H1 (cell line): ENCODE data around the gene LDLRAD4. TPM values are rescaled to one million over a fixed set of nuclear protein-coding genes. Genes with fewer than 3 reads are reported as not detected.

Experiments used
- CTCF ChIA-PET: fragments of 300-600 bp; sonication (Branson Sonifier 250); formaldehyde crosslinking; loops from one replicate; lab custom pipeline; 2021; ENCODE audit not compliant: partially characterized antibody; lab: Charles Lee
- POLR2A ChIA-PET: fragments of 300-600 bp; sonication (Branson Sonifier 250); formaldehyde crosslinking; loops from one replicate; lab custom pipeline; 2021; ENCODE audit warnings: inconsistent platforms; ENCODE audit not compliant: partially characterized antibody; lab: Charles Lee
- DNase-seq, 2 experiments: peaks; one replicate each; pipeline versions ENCODE4 v3.0.0 to v3.0.0-alpha.2; 2010 to 2022; ENCODE audit warnings: low spot score in 2 of 2, low read depth in 1 of 2, mixed read lengths in 1 of 2
- FAIRE-seq: peaks from 2 replicates; lab custom pipeline; 2011; peaks lifted over from hg19 to GRCh38; lab: Jason Lieb, UNC
- H2AFZ ChIP-seq: 2 replicates; pipeline ENCODE4 v1.8.1; 2012; ENCODE audit warnings: low read length, inconsistent platforms
- H2AK5ac ChIP-seq: 2 replicates; pipeline ENCODE4 v1.6.1; 2013; ENCODE audit warnings: low read depth, low read length
- H2BK120ac ChIP-seq: replicated peaks from 2 replicates; pipeline ENCODE3; 2013; ENCODE audit warnings: low read depth, low read length, inconsistent platforms
- H2BK12ac ChIP-seq: 2 replicates; pipeline ENCODE4 v1.6.1; 2013; ENCODE audit warnings: low read depth, low read length
- H2BK15ac ChIP-seq: 2 replicates; pipeline ENCODE4 v1.6.1; 2013; ENCODE audit warnings: low read length
- H2BK20ac ChIP-seq: 2 replicates; pipeline ENCODE4 v1.6.1; 2013; ENCODE audit warnings: low read length
- H2BK5ac ChIP-seq: 2 replicates; pipeline ENCODE4 v1.6.1; 2013; ENCODE audit warnings: low read depth, low read length
- H3K14ac ChIP-seq: 2 replicates; pipeline ENCODE4 v1.6.1; 2013; ENCODE audit warnings: inconsistent platforms; ENCODE audit not compliant: insufficient read length
- H3K18ac ChIP-seq: 2 replicates; pipeline ENCODE4 v1.6.1; 2013; ENCODE audit warnings: low read length; ENCODE audit errors: extremely low read depth
- H3K23ac ChIP-seq: 2 replicates; pipeline ENCODE4 v1.6.1; 2013; ENCODE audit warnings: inconsistent platforms; ENCODE audit not compliant: insufficient read length
- H3K23me2 ChIP-seq: 2 replicates; pipeline ENCODE4 v1.6.1; 2013; ENCODE audit warnings: low read depth, low read length
- H3K27ac ChIP-seq: 2 replicates; pipeline ENCODE4 v1.6.1; 2011; ENCODE audit warnings: low read depth, low read length, inconsistent platforms
- H3K27me3 ChIP-seq, 4 experiments: replicated peaks in 1 of 4; 1 replicate in 1 of 4; 2 replicates in 3 of 4; pipeline versions ENCODE4 v1.6.1 to v1.8.1; 2011 to 2013; ENCODE audit warnings: low read length in 3 of 4, mild to moderate bottlenecking in 3 of 4, inconsistent platforms in 2 of 4, mixed read lengths in 2 of 4, moderate library complexity in 1 of 4; ENCODE audit not compliant: control insufficient read depth in 3 of 4, insufficient read depth in 3 of 4; ENCODE audit errors: extremely low read depth in 1 of 4
- H3K36me3 ChIP-seq, 4 experiments: 2 replicates each; pipeline versions ENCODE4 v1.6.1 to v1.8.1; 2011 to 2013; ENCODE audit warnings: mild to moderate bottlenecking in 4 of 4, low read length in 3 of 4, moderate library complexity in 2 of 4, control low read depth in 1 of 4, inconsistent platforms in 1 of 4; ENCODE audit not compliant: insufficient read depth in 4 of 4, control insufficient read depth in 2 of 4
- H3K4ac ChIP-seq: replicated peaks from 2 replicates; pipeline ENCODE3; 2013; ENCODE audit warnings: low read length, low read depth, mixed read lengths, inconsistent platforms; ENCODE audit not compliant: insufficient read length
- H3K4me1 ChIP-seq, 4 experiments: replicated peaks in 1 of 4; 1 replicate in 1 of 4; 2 replicates in 3 of 4; pipeline versions ENCODE4 v1.6.1 to v1.8.1; 2011 to 2013; ENCODE audit warnings: low read length in 3 of 4, inconsistent platforms in 2 of 4, mixed read lengths in 1 of 4; ENCODE audit not compliant: insufficient read depth in 4 of 4, control insufficient read depth in 3 of 4
- H3K4me2 ChIP-seq, 2 experiments: 2 replicates each; pipeline versions ENCODE4 v1.6.1 to v1.8.1; 2011 to 2013; ENCODE audit warnings: low read depth in 2 of 2, low read length in 2 of 2, control low read depth in 1 of 2, inconsistent platforms in 1 of 2, mild to moderate bottlenecking in 1 of 2; ENCODE audit not compliant: insufficient read depth in 1 of 2
- H3K4me3 ChIP-seq, 4 experiments: fragments of 200-600, 300-600 bp in 1 of 4; sonication (generic), shearing (Covaris generic), sonication (Bioruptor Twin) in 1 of 4; 2 replicates each; pipeline versions ENCODE4 v1.5.1 to v1.8.1; 2011 to 2016; ENCODE audit warnings: low read length in 4 of 4, low read depth in 3 of 4, control low read depth in 2 of 4, inconsistent platforms in 2 of 4, mild to moderate bottlenecking in 2 of 4, mixed read lengths in 1 of 4, moderate library complexity in 1 of 4; ENCODE audit not compliant: insufficient read depth in 2 of 4; ENCODE audit errors: extremely low read depth in 1 of 4
- H3K56ac ChIP-seq: replicated peaks from 2 replicates; pipeline ENCODE3; 2013; ENCODE audit warnings: low read depth, mild to moderate bottlenecking, mixed read lengths, low read length, inconsistent platforms; ENCODE audit not compliant: insufficient read length
- H3K79me1 ChIP-seq: 2 replicates; pipeline ENCODE4 v1.6.1; 2013; ENCODE audit warnings: low read depth, low read length, control low read depth
- H3K79me2 ChIP-seq, 2 experiments: 2 replicates each; pipeline versions ENCODE4 v1.6.1 to v1.8.1; 2012 to 2013; ENCODE audit warnings: low read length in 2 of 2, mild to moderate bottlenecking in 2 of 2, inconsistent platforms in 1 of 2; ENCODE audit not compliant: insufficient read depth in 2 of 2, control insufficient read depth in 1 of 2
- H3K9ac ChIP-seq, 4 experiments: replicated peaks in 1 of 4; 1 replicate in 1 of 4; 2 replicates in 3 of 4; pipeline versions ENCODE4 v1.6.1 to v1.8.1; 2011 to 2013; ENCODE audit warnings: low read depth in 3 of 4, low read length in 3 of 4, control low read depth in 2 of 4, mild to moderate bottlenecking in 2 of 4, moderate library complexity in 2 of 4, inconsistent platforms in 1 of 4; ENCODE audit errors: extremely low read depth in 1 of 4
- H3K9me3 ChIP-seq, 2 experiments: 2 replicates each; pipeline versions ENCODE4 v1.6.1 to v1.8.1; 2012 to 2013; ENCODE audit warnings: mild to moderate bottlenecking in 2 of 2, moderate library complexity in 2 of 2, control low read depth in 1 of 2, inconsistent platforms in 1 of 2, low read depth in 1 of 2, low read length in 1 of 2, mixed read lengths in 1 of 2; ENCODE audit not compliant: insufficient read depth in 2 of 2
- H4K20me1 ChIP-seq, 2 experiments: replicated peaks in 1 of 2; 2 replicates each; pipeline versions ENCODE3 to v1.8.1; 2011 to 2013; ENCODE audit warnings: inconsistent platforms in 2 of 2, low read length in 2 of 2, mild to moderate bottlenecking in 1 of 2; ENCODE audit not compliant: insufficient read depth in 2 of 2, control insufficient read depth in 1 of 2
- H4K5ac ChIP-seq: 2 replicates; pipeline ENCODE4 v1.6.1; 2013; ENCODE audit warnings: low read length, low read depth, mixed read lengths, inconsistent platforms; ENCODE audit not compliant: insufficient read length
- H4K8ac ChIP-seq: 2 replicates; pipeline ENCODE4 v1.8.0; 2013; ENCODE audit warnings: mild to moderate bottlenecking, moderate library complexity, low read length, inconsistent platforms; ENCODE audit not compliant: insufficient read depth; ENCODE audit errors: extremely low read depth
- H4K91ac ChIP-seq: replicated peaks from 2 replicates; pipeline ENCODE3; 2013; ENCODE audit warnings: low read length, mixed read lengths, inconsistent platforms; ENCODE audit not compliant: insufficient read length
- CEBPB ChIP-seq: IDR thresholded peaks from 2 replicates; pipeline ENCODE4 v1.6.1; 2012; ENCODE audit warnings: low read depth, low read length
- CHD2 ChIP-seq: IDR thresholded peaks from 2 replicates; pipeline ENCODE4 v1.6.1; 2012; ENCODE audit warnings: low read length, improper control_type of control experiment
- HDAC2 ChIP-seq, 2 experiments: fragments of 300-600 bp in 1 of 2; sonication (generic) in 1 of 2; IDR thresholded peaks; 2 replicates each; pipeline ENCODE4 v1.6.1; 2011 to 2012; ENCODE audit warnings: low read depth in 2 of 2, low read length in 2 of 2, mild to moderate bottlenecking in 2 of 2, moderate library complexity in 2 of 2, borderline replicate concordance in 1 of 2, inconsistent platforms in 1 of 2
- HDAC6 ChIP-seq: IDR thresholded peaks from one replicate; pipeline ENCODE4 v1.7.1; 2012; ENCODE audit warnings: low read depth, mild to moderate bottlenecking, inconsistent platforms, low read length, moderate library complexity
- JUN ChIP-seq: IDR thresholded peaks from 2 replicates; pipeline ENCODE4 v1.6.1; 2011; ENCODE audit warnings: low read depth, mild to moderate bottlenecking, improper control_type of control experiment, low read length
- KDM4A ChIP-seq: IDR thresholded peaks from one replicate; pipeline ENCODE4 v1.7.1; 2012; ENCODE audit warnings: low read depth, mild to moderate bottlenecking, moderate library complexity, low read length, inconsistent platforms; ENCODE audit not compliant: severe bottlenecking
- NANOG ChIP-seq: IDR thresholded peaks from 2 replicates; pipeline ENCODE4 v1.6.1; 2011; ENCODE audit warnings: low read length, low read depth, mild to moderate bottlenecking, inconsistent platforms; ENCODE audit not compliant: insufficient read depth, poor library complexity, severe bottlenecking
- NRF1 ChIP-seq: IDR thresholded peaks from 2 replicates; pipeline ENCODE4 v1.6.1; 2011; ENCODE audit warnings: mild to moderate bottlenecking, low read depth, low read length, improper control_type of control experiment
- RFX5 ChIP-seq: IDR thresholded peaks from 2 replicates; pipeline ENCODE4 v1.6.1; 2011; ENCODE audit warnings: low read depth, low read length, improper control_type of control experiment, borderline replicate concordance
- SP2 ChIP-seq: IDR thresholded peaks from 2 replicates; pipeline ENCODE4 v1.6.1; 2012; ENCODE audit warnings: mild to moderate bottlenecking, low read length, inconsistent platforms
- SP4 ChIP-seq: IDR thresholded peaks from 2 replicates; pipeline ENCODE4 v1.6.1; 2012; ENCODE audit warnings: low read length, inconsistent platforms
- TEAD4 ChIP-seq: IDR thresholded peaks from 2 replicates; pipeline ENCODE4 v1.6.1; 2012; ENCODE audit warnings: low read depth, low read length, inconsistent platforms, mixed read lengths
- ZNF274 ChIP-seq: IDR thresholded peaks from 2 replicates; pipeline ENCODE4 v1.7.0; 2012; ENCODE audit warnings: low read length, borderline replicate concordance; ENCODE audit errors: extremely low read depth
- WGBS, 2 experiments: shearing (Covaris generic) in 1 of 2; methylation state at CpG; one replicate each; pipeline versions ENCODE4 v1.1.6 to v1.1.7; 2013 to 2015; ENCODE audit warnings: low lambda C conversion rate in 2 of 2, mixed read lengths in 2 of 2, inconsistent platforms in 1 of 2, low coverage in 1 of 2, missing lambda C conversion rate in 1 of 2; ENCODE audit not compliant: insufficient replicate concordance in 2 of 2, insufficient coverage in 1 of 2, insufficient read length in 1 of 2; ENCODE audit errors: extremely low coverage in 1 of 2, missing lambda C conversion rate in 1 of 2; 5-methylcytosine and 5-hydroxymethylcytosine counted together
- polyA plus RNA-seq, 7 experiments: library from polyadenylated mRNA; depleted of rRNA in 3 of 7; stranded (reverse) in 5 of 7; unstranded in 2 of 7; fragments of >200 nt in 5 of 7; fragments of 200-250 nt in 2 of 7; gene quantifications; 1 replicate in 5 of 7; 2 replicates in 1 of 7; 4 replicates in 1 of 7; pipeline versions ENCODE4 v1.2.1 to v1.2.3, GENCODE V29; 2011 to 2013; ENCODE audit warnings: missing spikeins in 2 of 7, mixed read lengths in 2 of 7
- total RNA-seq: library from RNA; stranded (reverse); fragmentation: NEBNext Ultra II Directional; extraction: Animal tissue kit (Norgen Biotek cat#: 25700); gene quantifications from 2 replicates; pipeline ENCODE4 v1.2.1, GENCODE V29; 2021
- TF ChIP-seq, protein P1 (sequence below): IDR thresholded peaks from 2 replicates; pipeline ENCODE4 v1.6.1; 2011; ENCODE audit warnings: low read length, improper control_type of control experiment

Gene LDLRAD4
- total and polyA plus RNA-seq, 2 of the 8 experiments (the other 6 are each of a cell fraction or from before 2014, with no cell fraction given) = 0.77 to 1.4 TPM

DNA sequence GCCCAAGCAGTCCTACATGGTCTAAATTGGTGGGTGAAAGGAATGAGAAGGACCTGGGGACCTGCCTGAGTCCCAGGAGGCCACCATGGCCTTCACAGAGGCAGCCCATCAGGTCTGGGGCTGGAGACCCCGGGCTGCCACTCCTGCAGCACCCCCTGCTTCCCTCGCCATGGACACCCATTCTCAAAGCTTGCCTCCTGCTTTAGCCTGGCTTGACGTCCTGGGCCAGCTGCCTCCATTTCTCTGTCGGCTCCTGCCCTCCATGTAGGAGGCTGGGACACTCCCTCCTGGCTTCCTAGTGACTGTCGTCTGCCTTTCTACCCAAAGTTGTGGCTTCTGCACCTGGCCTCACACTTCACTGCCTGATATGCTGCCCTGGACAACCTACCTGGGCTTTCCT is 309.2 kb downstream of the LDLRAD4 start:
- Histone ChIP-seq H3K4ac (no peak overlapping the region), H3K23ac (no peak overlapping the region), H3K9me3 (no peaks in the 10 kb centered on the region), H3K56ac (no peak overlapping the region), H2BK20ac (no peak overlapping the region), H2BK120ac (no peak overlapping the region), H3K27me3 (0 out of 7 replicates have a peak, but pooled peaks cover 0 to 2% (median 0%) of the 10 kb centered on the region in 4 experiments), H3K23me2 (no peaks in the 10 kb centered on the region), H4K5ac (no peak overlapping the region), H4K91ac (no peak overlapping the region), H3K18ac (no peak overlapping the region), H2BK12ac (no peak overlapping the region), H2AFZ (no peak overlapping the region), H3K4me2 (no peak overlapping the region), H2BK15ac (no peak overlapping the region), H4K20me1 (no peaks in the 10 kb centered on the region), H3K14ac (no peak overlapping the region), H3K36me3 (no peaks in the 10 kb centered on the region), H3K79me2 (no peaks in the 10 kb centered on the region), H3K9ac (no peak overlapping the region), H3K27ac (no peak overlapping the region), H2BK5ac (no peak overlapping the region), H4K8ac (no peak overlapping the region), H2AK5ac (no peak overlapping the region), H3K4me1 (no peaks in the 10 kb centered on the region), H3K79me1 (no peaks in the 10 kb centered on the region), H3K4me3 (no peak overlapping the region)
- POLR2A ChIA-PET = no interaction called here
- CTCF ChIA-PET = interaction anchor here (0.6 to 1.6 kb wide), 5 partner anchors 10 to 795 kb away, joined by 3 to 4 read pairs (median 3); no protein-coding TSS in a partner anchor
- DNase-seq (no peak), FAIRE-seq (no peak)
- 83% methylated on average over 5 of the region's 5 CpGs; no CpG with 5 or more reads in 1 of the 2 experiments for WGBS, 2 experiments
- no peak for TF ChIP-seq KDM4A
- TF ChIP-seq HDAC6 = no peak
- no peak for TF ChIP-seq NANOG
- TF ChIP-seq, protein P1, sequence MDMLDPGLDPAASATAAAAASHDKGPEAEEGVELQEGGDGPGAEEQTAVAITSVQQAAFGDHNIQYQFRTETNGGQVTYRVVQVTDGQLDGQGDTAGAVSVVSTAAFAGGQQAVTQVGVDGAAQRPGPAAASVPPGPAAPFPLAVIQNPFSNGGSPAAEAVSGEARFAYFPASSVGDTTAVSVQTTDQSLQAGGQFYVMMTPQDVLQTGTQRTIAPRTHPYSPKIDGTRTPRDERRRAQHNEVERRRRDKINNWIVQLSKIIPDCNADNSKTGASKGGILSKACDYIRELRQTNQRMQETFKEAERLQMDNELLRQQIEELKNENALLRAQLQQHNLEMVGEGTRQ = no peak
- TF ChIP-seq RFX5 = no peak
- TF ChIP-seq NRF1 = no peak
- no peak for TF ChIP-seq TEAD4
- no peak for TF ChIP-seq HDAC2 (IDR thresholded peaks at IDR 0.05; ENCODE audit: borderline replicate concordance in 1 of 2, low read depth in 2 of 2, low read length in 2 of 2)
- TF ChIP-seq SP2 = no peak
- no peak for TF ChIP-seq SP4
- TF ChIP-seq CHD2 = no peak
- TF ChIP-seq JUN = no peak
- no peak for TF ChIP-seq CEBPB
- TF ChIP-seq ZNF274 = no peak
